ENCODE data around the gene DAO. TPM values are rescaled to one million over a fixed set of nuclear protein-coding genes. Genes with fewer than 3 reads are reported as not detected.

Gene DAO
- total RNA-seq (2012; rRNA removed): not detected in 2 replicates

DNA sequence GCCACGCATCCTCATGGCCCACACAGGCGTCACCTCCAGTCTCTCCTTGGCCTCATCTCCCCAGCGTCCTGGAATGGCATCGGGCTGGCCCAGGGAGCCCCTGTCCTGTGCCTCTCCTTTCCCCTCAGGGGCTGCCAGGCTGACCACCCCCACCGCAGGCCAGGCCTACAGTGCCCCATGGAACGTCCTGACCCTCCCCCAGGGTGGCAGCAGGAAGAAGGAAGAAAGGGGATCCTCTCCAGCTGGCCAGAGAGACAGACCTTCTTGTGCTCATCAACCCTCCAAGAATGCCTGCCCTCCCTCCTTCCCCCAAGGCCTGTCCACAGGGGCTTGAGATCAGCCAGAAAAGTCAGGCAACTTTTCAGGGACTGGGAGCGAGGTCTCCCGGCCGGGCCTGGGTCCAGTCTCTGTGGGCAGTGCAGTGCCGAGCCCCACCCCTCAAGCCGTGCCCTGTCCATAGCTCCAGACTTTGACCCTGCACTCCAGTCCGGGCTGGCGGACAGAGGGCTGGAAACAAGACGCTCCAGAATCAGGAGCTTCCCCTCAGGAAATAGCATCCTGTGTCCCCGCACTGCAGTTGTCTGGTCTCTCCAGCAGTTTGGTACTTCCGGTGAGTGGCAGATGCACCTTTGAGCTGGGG, at the start of gene DAO:
TSS of gene DAO (plus strand) at position 478 of the 640 bp plus-strand sequence. CDS start 4,915 bp downstream, outside the sequence.
- H3K27me3 ChIP-seq (ENCODE audit: control insufficient read depth, insufficient read depth, low read length): peaks cover 12% of the 10 kb centered on the region
- no peak within 1 kb of the TSS for H3K9ac ChIP-seq (ENCODE audit: low read depth, low read length)
- H3K9me3 ChIP-seq (replicated peaks; ENCODE audit: low read length): no peaks in the 10 kb centered on the region
- H3K36me3 ChIP-seq (ENCODE audit: insufficient read depth, low read length): no peaks in the 10 kb centered on the region
- no peak within 1 kb of the TSS for H3K4me2 ChIP-seq (ENCODE audit: low read length)
- H3K4me1 ChIP-seq (ENCODE audit: control insufficient read depth, insufficient read depth, low read length): no peaks in the 10 kb centered on the region
- no peak within 1 kb of the TSS for H3K4me3 ChIP-seq (ENCODE audit: low read length)

- no peaks in the 10 kb centered on the region for H3K27me3 ChIP-seq (ENCODE audit: control insufficient read depth, insufficient read depth, low read length)
- H3K4me2 ChIP-seq (ENCODE audit: low read length): no peak overlapping the region
- H3K4me3 ChIP-seq (ENCODE audit: low read length): no peak overlapping the region
- H3K36me3 ChIP-seq (ENCODE audit: insufficient read depth, low read length): peaks cover 72% of the 10 kb centered on the region
- peaks cover 96% of the 10 kb centered on the region for H3K4me1 ChIP-seq (ENCODE audit: control insufficient read depth, insufficient read depth, low read length)
- H3K9ac ChIP-seq (ENCODE audit: low read depth, low read length): peak overlapping the region; percentile 95
- no peaks in the 10 kb centered on the region for H3K9me3 ChIP-seq (replicated peaks; ENCODE audit: low read length)
Measured at GRCh38 chr12:108831309-108831991, 48.4 kb upstream of the DAO start.

- peak overlapping the region; percentile 23 for H3K4me3 ChIP-seq (ENCODE audit: low read length)
- H3K4me1 ChIP-seq (ENCODE audit: control insufficient read depth, insufficient read depth, low read length): peaks cover 96% of the 10 kb centered on the region
- peak overlapping the region; percentile 95 for H3K9ac ChIP-seq (ENCODE audit: low read depth, low read length)
- no peaks in the 10 kb centered on the region for H3K27me3 ChIP-seq (ENCODE audit: control insufficient read depth, insufficient read depth, low read length)
- no peaks in the 10 kb centered on the region for H3K9me3 ChIP-seq (replicated peaks; ENCODE audit: low read length)
- H3K36me3 ChIP-seq (ENCODE audit: insufficient read depth, low read length): peaks cover 80% of the 10 kb centered on the region
- H3K4me2 ChIP-seq (ENCODE audit: low read length): peak overlapping the region; percentile 77
Measured at GRCh38 chr12:108832208-108832607, 47.7 kb upstream of the DAO start.

GRCh38 chr12:108832730-108833354, 47.0 kb upstream of the DAO start:
- Histone ChIP-seq H3K4me1 (ENCODE audit: control insufficient read depth, insufficient read depth, low read length) (peaks cover 96% of the 10 kb centered on the region), H3K36me3 (ENCODE audit: insufficient read depth, low read length) (peaks cover 75% of the 10 kb centered on the region), H3K9ac (ENCODE audit: low read depth, low read length) (peak overlapping the region; percentile 95), H3K4me2 (ENCODE audit: low read length) (peak overlapping the region; percentile 77), H3K9me3 (replicated peaks; ENCODE audit: low read length) (no peaks in the 10 kb centered on the region), H3K4me3 (ENCODE audit: low read length) (peak overlapping the region; percentile 47), H3K27me3 (ENCODE audit: control insufficient read depth, insufficient read depth, low read length) (no peaks in the 10 kb centered on the region)

DNA sequence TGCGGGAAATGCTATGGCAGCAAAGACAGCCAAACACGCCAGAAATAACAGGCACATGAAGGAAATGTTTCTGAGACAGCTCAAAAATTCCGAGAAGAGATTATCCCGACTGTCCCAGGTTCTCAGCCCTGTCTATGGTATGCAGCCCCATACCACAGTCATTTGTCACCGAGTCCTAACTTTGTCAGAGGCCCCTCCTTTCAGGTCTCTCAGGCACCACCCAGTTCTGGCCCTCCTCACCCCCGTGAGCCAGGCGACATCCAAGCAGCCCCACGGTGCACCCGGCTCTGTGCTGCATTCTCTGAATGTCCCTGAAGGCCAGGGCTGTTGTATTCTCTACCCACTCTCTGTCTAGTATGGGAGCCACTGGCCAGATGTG, 46.5 kb upstream of the DAO start:
- H3K9me3 ChIP-seq (replicated peaks; ENCODE audit: low read length): no peaks in the 10 kb centered on the region
- H3K4me1 ChIP-seq (ENCODE audit: control insufficient read depth, insufficient read depth, low read length): peaks cover 94% of the 10 kb centered on the region
- peak overlapping the region; percentile 77 for H3K4me2 ChIP-seq (ENCODE audit: low read length)
- H3K4me3 ChIP-seq (ENCODE audit: low read length): peak overlapping the region; percentile 47
- H3K9ac ChIP-seq (ENCODE audit: low read depth, low read length): peak overlapping the region; percentile 95
- H3K27me3 ChIP-seq (ENCODE audit: control insufficient read depth, insufficient read depth, low read length): no peaks in the 10 kb centered on the region
- peaks cover 70% of the 10 kb centered on the region for H3K36me3 ChIP-seq (ENCODE audit: insufficient read depth, low read length)

GRCh38 chr12:108833757-108834472, 46.0 kb upstream of the DAO start:
- no peaks in the 10 kb centered on the region for H3K9me3 ChIP-seq (replicated peaks; ENCODE audit: low read length)
- H3K36me3 ChIP-seq (ENCODE audit: insufficient read depth, low read length): peaks cover 71% of the 10 kb centered on the region
- peaks cover 93% of the 10 kb centered on the region for H3K4me1 ChIP-seq (ENCODE audit: control insufficient read depth, insufficient read depth, low read length)
- peak overlapping the region; percentile 95 for H3K9ac ChIP-seq (ENCODE audit: low read depth, low read length)
- peak overlapping the region; percentile 47 for H3K4me3 ChIP-seq (ENCODE audit: low read length)
- H3K27me3 ChIP-seq (ENCODE audit: control insufficient read depth, insufficient read depth, low read length): no peaks in the 10 kb centered on the region
- peak overlapping the region; percentile 77 for H3K4me2 ChIP-seq (ENCODE audit: low read length)

GRCh38 chr12:108835860-108836634, 43.8 kb upstream of the DAO start:
- H3K4me1 ChIP-seq (ENCODE audit: control insufficient read depth, insufficient read depth, low read length): peaks cover 94% of the 10 kb centered on the region
- no peaks in the 10 kb centered on the region for H3K9me3 ChIP-seq (replicated peaks; ENCODE audit: low read length)
- no peaks in the 10 kb centered on the region for H3K27me3 ChIP-seq (ENCODE audit: control insufficient read depth, insufficient read depth, low read length)
- peaks cover 69% of the 10 kb centered on the region for H3K36me3 ChIP-seq (ENCODE audit: insufficient read depth, low read length)
- peak overlapping the region; percentile 85 for H3K9ac ChIP-seq (ENCODE audit: low read depth, low read length)
- no peak overlapping the region for H3K4me3 ChIP-seq (ENCODE audit: low read length)
- H3K4me2 ChIP-seq (ENCODE audit: low read length): no peak overlapping the region

DNA sequence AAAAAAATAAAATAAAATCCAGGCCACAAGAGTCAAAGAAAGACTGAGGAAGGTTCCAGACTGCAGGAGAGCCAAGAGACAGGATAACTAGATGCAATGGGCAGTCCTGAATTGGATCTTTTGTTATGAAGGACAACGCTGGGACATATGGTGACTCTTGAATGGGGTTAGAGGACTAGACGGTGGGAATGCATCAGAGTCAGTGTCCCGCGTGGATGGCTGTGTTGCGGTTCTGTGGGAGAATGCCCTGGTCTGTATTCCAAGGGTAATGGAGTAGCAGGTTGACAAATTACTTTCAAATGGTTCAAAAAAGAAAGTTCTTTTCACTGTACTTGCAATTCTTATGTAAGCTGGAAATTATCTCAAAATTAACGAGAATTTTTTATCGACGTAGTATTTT, 42.7 kb upstream of the DAO start:
- Histone ChIP-seq H3K4me3 (ENCODE audit: low read length) (no peak overlapping the region), H3K9ac (ENCODE audit: low read depth, low read length) (peak overlapping the region; percentile 85), H3K36me3 (ENCODE audit: insufficient read depth, low read length) (peaks cover 62% of the 10 kb centered on the region), H3K4me2 (ENCODE audit: low read length) (no peak overlapping the region), H3K9me3 (replicated peaks; ENCODE audit: low read length) (no peaks in the 10 kb centered on the region), H3K4me1 (ENCODE audit: control insufficient read depth, insufficient read depth, low read length) (peaks cover 82% of the 10 kb centered on the region), H3K27me3 (ENCODE audit: control insufficient read depth, insufficient read depth, low read length) (no peaks in the 10 kb centered on the region)

DNA sequence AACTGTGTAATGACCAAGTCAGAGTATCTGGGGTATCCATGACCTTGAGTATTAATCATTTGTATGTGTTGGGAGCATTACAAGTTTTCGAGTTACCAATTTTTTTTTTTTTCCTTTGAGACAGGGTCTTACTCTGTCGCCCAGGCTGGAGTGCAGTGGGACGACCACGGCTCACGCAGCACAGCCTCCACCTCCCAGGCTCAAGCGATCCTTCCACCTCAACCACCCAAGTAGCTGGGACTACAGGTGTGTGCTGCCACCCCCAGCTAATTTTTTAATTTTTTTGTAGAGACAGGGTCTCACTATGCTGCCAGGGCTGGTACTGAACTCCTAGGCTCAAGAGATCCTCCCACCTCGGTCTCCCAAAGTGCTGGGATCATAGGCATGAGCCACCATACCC, 42.2 kb upstream of the DAO start:
- Histone ChIP-seq H3K4me1 (ENCODE audit: control insufficient read depth, insufficient read depth, low read length) (peaks cover 78% of the 10 kb centered on the region), H3K36me3 (ENCODE audit: insufficient read depth, low read length) (peaks cover 63% of the 10 kb centered on the region), H3K4me2 (ENCODE audit: low read length) (peak overlapping the region; percentile 13), H3K27me3 (ENCODE audit: control insufficient read depth, insufficient read depth, low read length) (no peaks in the 10 kb centered on the region), H3K9me3 (replicated peaks; ENCODE audit: low read length) (no peaks in the 10 kb centered on the region), H3K9ac (ENCODE audit: low read depth, low read length) (peak overlapping the region; percentile 85), H3K4me3 (ENCODE audit: low read length) (no peak overlapping the region)

DNA sequence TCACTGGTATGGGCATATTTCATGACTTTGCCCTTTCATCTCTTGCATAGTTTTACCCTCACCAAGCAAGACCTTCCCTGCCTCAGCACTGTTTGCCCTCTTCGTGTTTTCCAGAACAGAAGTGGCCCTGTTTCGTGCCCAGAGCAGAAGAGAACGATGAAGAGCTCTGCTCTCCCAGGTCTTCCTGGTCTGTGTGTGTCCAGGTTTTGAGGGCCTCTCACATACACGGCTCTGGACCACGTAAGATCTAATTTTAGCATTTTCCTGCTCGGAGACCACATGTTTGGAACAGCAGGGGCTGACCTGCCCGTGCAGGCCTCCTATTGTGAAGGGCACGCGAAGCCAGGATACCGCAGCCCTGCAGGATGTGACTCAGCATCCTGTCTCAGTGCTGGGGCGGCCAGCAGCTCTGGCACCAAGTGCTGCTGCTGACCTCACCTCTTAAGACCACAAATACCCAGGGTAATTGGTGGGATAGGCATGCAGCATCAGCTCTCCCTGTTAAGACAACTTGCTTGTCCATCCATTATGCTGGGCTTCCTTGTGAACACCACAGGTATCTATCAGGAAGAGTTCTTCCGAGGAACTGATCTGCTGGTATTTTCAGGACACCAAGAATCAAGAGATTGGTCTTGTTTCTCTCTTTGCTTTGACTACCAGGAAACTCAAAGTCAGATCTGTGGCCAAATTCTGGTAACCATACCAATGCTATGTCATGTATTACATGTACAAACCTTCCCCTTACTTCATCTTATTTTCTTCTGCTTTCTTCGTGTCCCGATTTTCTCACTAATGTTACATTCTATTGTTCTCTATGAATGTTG, 41.5 kb upstream of the DAO start:
- Histone ChIP-seq H3K4me2 (ENCODE audit: low read length) (peak overlapping the region; percentile 32), H3K4me3 (ENCODE audit: low read length) (peak overlapping the region; percentile 14), H3K9me3 (replicated peaks; ENCODE audit: low read length) (no peaks in the 10 kb centered on the region), H3K4me1 (ENCODE audit: control insufficient read depth, insufficient read depth, low read length) (peaks cover 70% of the 10 kb centered on the region), H3K9ac (ENCODE audit: low read depth, low read length) (peak overlapping the region; percentile 85), H3K27me3 (ENCODE audit: control insufficient read depth, insufficient read depth, low read length) (no peaks in the 10 kb centered on the region), H3K36me3 (ENCODE audit: insufficient read depth, low read length) (peaks cover 70% of the 10 kb centered on the region)
